ENCODE results near the gene AREL1. TPM values are rescaled to one million over a fixed set of nuclear protein-coding genes. Genes with fewer than 3 reads are reported as not detected.

The AREL1 gene
- total and polyA plus RNA-seq, 10 donors = 5.9 to 54.7 (median 39.8) TPM

GRCh38 chr14:74611650-74612349, 101.1 kb downstream of the AREL1 start, which contains the start of gene LTBP2:
Gene LTBP2 (minus strand): TSS chr14:74612237. CDS start chr14:74611944, 293 bp downstream.
- peak within 1 kb of the TSS in 3 of 8 donors; percentile 55 to 74 (median 57) for H3K27ac ChIP-seq
- H3K27me3 ChIP-seq (replicated peaks in 1 of 7) = peaks cover 0 to 40% (median 18%) of the 10 kb centered on the region in 7 donors
- intact Hi-C loops (cut with DNase I; ENCODE audit: low total_unique reads) = loop anchor here (5.0 to 10.0 kb wide), 2 partner anchors 109 to 193 kb away; no protein-coding TSS in a partner anchor
- peak; percentile 86 for DNase-seq
- H3K36me3 ChIP-seq = no peaks in the 10 kb centered on the region
- peak within 1 kb of the TSS; percentile 66 to 96 (median 80) for H3K4me3 ChIP-seq
- peaks cover 13 to 71% (median 46%) of the 10 kb centered on the region in 6 donors for H3K4me1 ChIP-seq
- WGBS, 5 donors = 1 to 3% (median 2%) methylated on average over 37 to 70 of the region's 70 CpGs
- H3K9me3 ChIP-seq = no peaks in the 10 kb centered on the region
- no peak for TF ChIP-seq POLR2A (IDR thresholded peaks at IDR 0.05)
- TF ChIP-seq POLR2AphosphoS5 (IDR thresholded peaks at IDR 0.05) = no peak
- TF ChIP-seq, protein P1, sequence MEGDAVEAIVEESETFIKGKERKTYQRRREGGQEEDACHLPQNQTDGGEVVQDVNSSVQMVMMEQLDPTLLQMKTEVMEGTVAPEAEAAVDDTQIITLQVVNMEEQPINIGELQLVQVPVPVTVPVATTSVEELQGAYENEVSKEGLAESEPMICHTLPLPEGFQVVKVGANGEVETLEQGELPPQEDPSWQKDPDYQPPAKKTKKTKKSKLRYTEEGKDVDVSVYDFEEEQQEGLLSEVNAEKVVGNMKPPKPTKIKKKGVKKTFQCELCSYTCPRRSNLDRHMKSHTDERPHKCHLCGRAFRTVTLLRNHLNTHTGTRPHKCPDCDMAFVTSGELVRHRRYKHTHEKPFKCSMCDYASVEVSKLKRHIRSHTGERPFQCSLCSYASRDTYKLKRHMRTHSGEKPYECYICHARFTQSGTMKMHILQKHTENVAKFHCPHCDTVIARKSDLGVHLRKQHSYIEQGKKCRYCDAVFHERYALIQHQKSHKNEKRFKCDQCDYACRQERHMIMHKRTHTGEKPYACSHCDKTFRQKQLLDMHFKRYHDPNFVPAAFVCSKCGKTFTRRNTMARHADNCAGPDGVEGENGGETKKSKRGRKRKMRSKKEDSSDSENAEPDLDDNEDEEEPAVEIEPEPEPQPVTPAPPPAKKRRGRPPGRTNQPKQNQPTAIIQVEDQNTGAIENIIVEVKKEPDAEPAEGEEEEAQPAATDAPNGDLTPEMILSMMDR (IDR thresholded peaks at IDR 0.05 in 8 of 11, conservative IDR thresholded peaks at IDR 0.05 in 3 of 11) = no peak

Small RNA genes within 50 kb of the gene (small RNA-seq; reads per million reads assigned to genes)
- 0 reads per million in 4 donors for gene RF00409

Other genes starting within 250 kb of the AREL1 start
- 100 to 1,000 TPM; 191 to 956 (median 322) TPM for gene NPC2, start 219.8 kb downstream of the AREL1 start, total RNA-seq
- 100 to 1,000 TPM; 202 to 299 (median 221) TPM for gene NPC2, start 219.8 kb downstream of the AREL1 start, polyA plus RNA-seq
- 10 to 100 TPM; 11.7 to 24.7 (median 19.0) TPM for gene ISCA2, start 219.3 kb downstream of the AREL1 start, total RNA-seq
- 10 to 100 TPM; 25.8 to 28.9 (median 26.0) TPM for gene ISCA2, start 219.3 kb downstream of the AREL1 start, polyA plus RNA-seq
- gene LTBP2, start 100.8 kb downstream of the AREL1 start, total RNA-seq = 10 to 100 TPM in 1 of 7 donors, 1 to 10 TPM in 6; 4.3 to 10.7 (median 6.3) TPM
- gene LTBP2, start 100.8 kb downstream of the AREL1 start, polyA plus RNA-seq = 1 to 10 TPM; 3.4 to 6.7 (median 4.2) TPM
- gene FCF1, start 64 bp upstream of the AREL1 start, total RNA-seq = 10 to 100 TPM; 25.5 to 42.2 (median 37.5) TPM
- 10 to 100 TPM in 2 of 3 donors, 1 to 10 TPM in 1; 6.9 to 16.7 (median 11.8) TPM for gene FCF1, start 64 bp upstream of the AREL1 start, polyA plus RNA-seq
- 100 to 1,000 TPM in 1 of 7 donors, 10 to 100 TPM in 6; 63.0 to 100 (median 79.8) TPM for gene YLPM1, start 50.2 kb upstream of the AREL1 start, total RNA-seq
- gene YLPM1, start 50.2 kb upstream of the AREL1 start, polyA plus RNA-seq = 10 to 100 TPM; 12.1 to 19.3 (median 16.7) TPM
- under 1 TPM in 2 of 7 donors, not detected in 5; 0.41 to 0.43 TPM for gene PROX2, start 163.1 kb upstream of the AREL1 start, total RNA-seq
- gene PROX2, start 163.1 kb upstream of the AREL1 start, polyA plus RNA-seq = under 1 TPM in 2 of 3 donors, not detected in 1; 0.06 to 0.09 TPM
- gene DLST, start 168.8 kb upstream of the AREL1 start, total RNA-seq = 10 to 100 TPM; 70.9 to 80.0 (median 78.6) TPM
- gene DLST, start 168.8 kb upstream of the AREL1 start, polyA plus RNA-seq = 10 to 100 TPM; 33.1 to 48.5 (median 33.4) TPM
- gene RPS6KL1, start 210.2 kb upstream of the AREL1 start, total RNA-seq = 10 to 100 TPM in 1 of 7 donors, 1 to 10 TPM in 6; 1.7 to 15.7 (median 5.7) TPM
- 1 to 10 TPM; 3.3 to 4.6 (median 4.6) TPM for gene RPS6KL1, start 210.2 kb upstream of the AREL1 start, polyA plus RNA-seq
- 1 to 10 TPM; 2.2 to 7.7 (median 2.7) TPM for gene PGF, start 242.5 kb upstream of the AREL1 start, total RNA-seq
- gene PGF, start 242.5 kb upstream of the AREL1 start, polyA plus RNA-seq = 1 to 10 TPM in 2 of 3 donors, under 1 TPM in 1; 0.87 to 6.2 (median 2.7) TPM